Measurements from ENCODE around the gene FKBP2.

The FKBP2 gene

GRCh38 chr11:64268893-64269539, 28.1 kb downstream of the FKBP2 start:
- intact Hi-C loops (cut with DNase I; ENCODE audit: low total_unique reads), result loop anchor here (5.0 kb wide), 1 partner anchor 62 kb away; the partner anchor contains the start of gene FERMT3
- DNase-seq, result peak; percentile 62 to 88
- Histone ChIP-seq H3K27ac (peak overlapping the region; percentile 84 to 96), H3K4me1 (peaks cover 6 to 35% (median 22%) of the 10 kb centered on the region in 4 donors), H3K36me3 (peaks cover 12 to 33% (median 25%) of the 10 kb centered on the region in 3 donors), H3K4me3 (peak overlapping the region; percentile 60 to 77), H3K9me3 (no peaks in the 10 kb centered on the region), H3K27me3 (no peaks in the 10 kb centered on the region)
- no peak for TF ChIP-seq CTCF (IDR thresholded peaks at IDR 0.05)

- peak overlapping the region; percentile 60 to 77 for H3K4me3 ChIP-seq
- H3K4me1 ChIP-seq, result peaks cover 6 to 35% (median 22%) of the 10 kb centered on the region in 4 donors
- DNase-seq, result peak; percentile 98 to 99
- H3K27me3 ChIP-seq, result no peaks in the 10 kb centered on the region
- H3K36me3 ChIP-seq, result peaks cover 12 to 27% (median 19%) of the 10 kb centered on the region in 3 donors
- no peak for TF ChIP-seq CTCF (IDR thresholded peaks at IDR 0.05)
- H3K27ac ChIP-seq, result peak overlapping the region; percentile 84 to 96
- intact Hi-C loops (cut with DNase I; ENCODE audit: low total_unique reads), result loop anchor here (5.0 kb wide), 1 partner anchor 62 kb away; the partner anchor contains the start of gene FERMT3
- no peaks in the 10 kb centered on the region for H3K9me3 ChIP-seq
Observed at GRCh38 chr11:64269540-64270220, 28.8 kb downstream of the FKBP2 start.

- intact Hi-C loops (cut with DNase I; ENCODE audit: low total_unique reads), result no loop called here
- Histone ChIP-seq H3K4me3 (no peak overlapping the region), H3K27ac (no peak overlapping the region), H3K9me3 (no peaks in the 10 kb centered on the region), H3K36me3 (peaks cover 16 to 46% (median 26%) of the 10 kb centered on the region in 3 donors), H3K4me1 (peaks cover 0 to 12% (median 12%) of the 10 kb centered on the region in 4 donors), H3K27me3 (no peaks in the 10 kb centered on the region)
- no peak for TF ChIP-seq CTCF (IDR thresholded peaks at IDR 0.05)
- no peak for DNase-seq
Observed at GRCh38 chr11:64275031-64275800, 34.3 kb downstream of the FKBP2 start.

- intact Hi-C loops (cut with DNase I; ENCODE audit: low total_unique reads), result no loop called here
- Histone ChIP-seq H3K36me3 (peaks cover 20 to 50% (median 26%) of the 10 kb centered on the region in 3 donors), H3K4me3 (no peak overlapping the region), H3K27me3 (no peaks in the 10 kb centered on the region), H3K4me1 (peaks cover 0 to 12% (median 12%) of the 10 kb centered on the region in 4 donors), H3K27ac (no peak overlapping the region), H3K9me3 (no peaks in the 10 kb centered on the region)
- no peak for TF ChIP-seq CTCF (IDR thresholded peaks at IDR 0.05)
- DNase-seq, result no peak
Observed at GRCh38 chr11:64275841-64276240, 34.9 kb downstream of the FKBP2 start.

GRCh38 chr11:64276653-64277431, 35.9 kb downstream of the FKBP2 start:
- no peak for TF ChIP-seq CTCF (IDR thresholded peaks at IDR 0.05)
- Histone ChIP-seq H3K27ac (no peak overlapping the region), H3K4me1 (peaks cover 0 to 10% (median 8%) of the 10 kb centered on the region in 4 donors), H3K4me3 (no peak overlapping the region), H3K9me3 (no peaks in the 10 kb centered on the region), H3K36me3 (peaks cover 20 to 60% (median 29%) of the 10 kb centered on the region in 3 donors), H3K27me3 (no peaks in the 10 kb centered on the region)
- intact Hi-C loops (cut with DNase I; ENCODE audit: low total_unique reads), result no loop called here
- DNase-seq, result no peak

Measured in tibial artery (tissue), 4 donors.